ENCODE results near the gene GIT1.

The GIT1 gene

GRCh38 chr17:29614349-29615047, 25.1 kb upstream of the GIT1 start:
- no peak for DNase-seq (ENCODE audit: low read depth)
- TF ChIP-seq CTCF (IDR thresholded peaks at IDR 0.05; ENCODE audit: low read depth, low read length) (no peak), MYC (IDR thresholded peaks at IDR 0.05; ENCODE audit: low read depth, low read length) (no peak), POLR2A (IDR thresholded peaks at IDR 0.05; ENCODE audit: extremely low read depth, insufficient read length) (no peak)
- TF ChIP-seq, protein P1, sequence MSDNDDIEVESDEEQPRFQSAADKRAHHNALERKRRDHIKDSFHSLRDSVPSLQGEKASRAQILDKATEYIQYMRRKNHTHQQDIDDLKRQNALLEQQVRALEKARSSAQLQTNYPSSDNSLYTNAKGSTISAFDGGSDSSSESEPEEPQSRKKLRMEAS (IDR thresholded peaks at IDR 0.05; ENCODE audit: low read depth, low read length): no peak
- no peak overlapping the region for H3K4me3 ChIP-seq (ENCODE audit: low read depth, low read length)

- no peak for DNase-seq (ENCODE audit: low read depth)
- H3K4me3 ChIP-seq (ENCODE audit: low read depth, low read length): no peak overlapping the region
Measured at GRCh38 chr17:29613856-29614255, 24.4 kb upstream of the GIT1 start.

GRCh38 chr17:29613352-29613837, 23.9 kb upstream of the GIT1 start:
- peak; percentile 87 for DNase-seq (ENCODE audit: low read depth)
- no peak overlapping the region for H3K4me3 ChIP-seq (ENCODE audit: low read depth, low read length)
- TF ChIP-seq MYC (IDR thresholded peaks at IDR 0.05; ENCODE audit: low read depth, low read length): no peak
- peak; percentile 67 for TF ChIP-seq CTCF (IDR thresholded peaks at IDR 0.05; ENCODE audit: low read depth, low read length)

More at GRCh38 chr17:29613856-29614255, 24.4 kb upstream of the GIT1 start:
- TF ChIP-seq, protein P1 (IDR thresholded peaks at IDR 0.05; ENCODE audit: low read depth, low read length): no peak
- TF ChIP-seq CTCF (IDR thresholded peaks at IDR 0.05; ENCODE audit: low read depth, low read length) (no peak), POLR2A (IDR thresholded peaks at IDR 0.05; ENCODE audit: extremely low read depth, insufficient read length) (no peak), MYC (IDR thresholded peaks at IDR 0.05; ENCODE audit: low read depth, low read length) (no peak)

DNA sequence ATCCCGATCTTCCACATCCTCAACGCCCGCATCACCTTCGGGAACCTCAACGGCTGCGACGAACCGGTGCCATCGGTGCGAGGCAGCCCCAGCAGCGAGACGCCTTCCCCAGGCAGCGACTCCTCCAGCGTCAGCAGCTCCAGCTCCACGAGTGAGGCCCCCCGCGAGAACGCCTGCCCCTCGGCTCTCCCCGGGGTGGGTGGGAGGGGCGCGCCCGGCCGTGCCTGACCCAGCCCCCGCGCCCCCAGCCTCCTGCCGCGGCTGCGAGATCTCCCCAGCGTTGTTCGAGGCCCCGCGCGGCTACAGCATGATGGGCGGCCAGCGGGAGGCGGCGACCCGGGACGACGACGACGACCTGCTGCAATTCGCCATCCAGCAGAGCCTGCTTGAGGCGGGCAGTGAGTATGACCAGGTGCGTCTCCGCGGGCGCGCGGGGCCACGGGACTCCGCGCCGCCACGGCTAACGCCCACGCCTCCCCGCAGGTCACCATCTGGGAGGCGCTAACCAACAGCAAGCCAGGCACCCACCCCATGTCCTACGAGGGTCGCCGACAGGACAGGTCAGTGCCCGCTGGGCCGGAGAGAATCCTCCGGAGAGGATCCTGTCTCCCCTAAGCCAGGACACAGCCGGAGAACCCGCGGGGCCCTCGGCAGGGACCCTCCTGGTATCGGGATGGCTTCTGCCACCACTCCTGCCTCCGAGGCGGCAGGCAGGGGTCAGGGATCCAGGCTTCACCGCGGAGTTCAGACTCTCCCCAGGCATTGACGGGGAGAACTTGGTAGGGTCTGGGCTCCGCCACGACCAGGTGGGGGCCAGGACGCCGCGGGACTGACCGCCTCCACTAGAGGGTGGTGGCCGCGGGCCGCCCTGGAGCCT, 23.2 kb upstream of the GIT1 start:
- DNase-seq (ENCODE audit: low read depth): no peak
- no peak overlapping the region for H3K4me3 ChIP-seq (ENCODE audit: low read depth, low read length)
- TF ChIP-seq POLR2A (IDR thresholded peaks at IDR 0.05; ENCODE audit: extremely low read depth, insufficient read length) (no peak), MYC (IDR thresholded peaks at IDR 0.05; ENCODE audit: low read depth, low read length) (no peak), CTCF (IDR thresholded peaks at IDR 0.05; ENCODE audit: low read depth, low read length) (no peak)
- TF ChIP-seq, protein P1 (IDR thresholded peaks at IDR 0.05; ENCODE audit: low read depth, low read length): no peak

- no peak for TF ChIP-seq CTCF (IDR thresholded peaks at IDR 0.05; ENCODE audit: low read depth, low read length)
- no peak for TF ChIP-seq MYC (IDR thresholded peaks at IDR 0.05; ENCODE audit: low read depth, low read length)
- TF ChIP-seq POLR2A (IDR thresholded peaks at IDR 0.05; ENCODE audit: extremely low read depth, insufficient read length): no peak
- TF ChIP-seq, protein P1 (IDR thresholded peaks at IDR 0.05; ENCODE audit: low read depth, low read length): no peak
- no peak for DNase-seq (ENCODE audit: low read depth)
- H3K4me3 ChIP-seq (ENCODE audit: low read depth, low read length): no peak overlapping the region
Measured at GRCh38 chr17:29612094-29612403, 22.6 kb upstream of the GIT1 start.

All from NB4 (cell line).